OCI-LY1 (cell line): ENCODE measurements around the gene PFN3.

Source experiments
- H2AFZ ChIP-seq: fragments of 200-600 bp; sonication (generic), shearing (Covaris generic); 2 replicates; pipeline ENCODE4 v1.6.0; 2014; ENCODE audit warnings: antibody characterized with exemption, mild to moderate bottlenecking, low read length
- H3F3A ChIP-seq: fragments of 200-600 bp; sonication (generic), shearing (Covaris generic); 2 replicates; pipeline ENCODE4 v1.6.0; 2014; ENCODE audit warnings: mild to moderate bottlenecking, antibody characterized with exemption, low read length, moderate library complexity; ENCODE audit not compliant: insufficient read depth
- H3K27ac ChIP-seq: fragments of 200-600 bp; sonication (generic); 2 replicates; pipeline ENCODE4 v1.5.1; 2014; ENCODE audit warnings: low read length, mixed run types, mild to moderate bottlenecking, low read depth; ENCODE audit not compliant: poor library complexity, severe bottlenecking
- H3K27me3 ChIP-seq: fragments of 200-600 bp; sonication (generic); 2 replicates; pipeline ENCODE4 v1.6.0; 2014; ENCODE audit warnings: antibody characterized with exemption, mild to moderate bottlenecking, low read length, moderate library complexity; ENCODE audit not compliant: insufficient read depth
- H3K36me3 ChIP-seq: fragments of 200-600 bp; sonication (generic); 2 replicates; pipeline ENCODE4 v1.6.1; 2014; ENCODE audit warnings: mild to moderate bottlenecking, antibody characterized with exemption, low read length, moderate library complexity, mixed read lengths; ENCODE audit not compliant: insufficient read depth
- H3K4me1 ChIP-seq: fragments of 200-600 bp; sonication (generic); 2 replicates; pipeline ENCODE4 v1.5.1; 2014; ENCODE audit warnings: mild to moderate bottlenecking, low read length, moderate library complexity; ENCODE audit not compliant: insufficient read depth, severe bottlenecking
- H3K4me2 ChIP-seq: fragments of 200-600 bp; sonication (generic), shearing (Covaris generic); 2 replicates; pipeline ENCODE4 v1.6.1; 2014; ENCODE audit warnings: low read length
- H3K4me3 ChIP-seq: fragments of 200-600 bp; sonication (generic); 2 replicates; pipeline ENCODE4 v1.5.1; 2014; ENCODE audit warnings: low read length, low read depth, mild to moderate bottlenecking, mixed read lengths; ENCODE audit not compliant: poor library complexity, severe bottlenecking
- H3K79me2 ChIP-seq: fragments of 200-600 bp; shearing (Covaris generic); 2 replicates; pipeline ENCODE4 v1.6.1; 2016; ENCODE audit warnings: mixed run types, low read length, mixed read lengths; ENCODE audit not compliant: insufficient read depth
- H3K9ac ChIP-seq: fragments of 200-600 bp; sonication (generic), shearing (Covaris generic); 2 replicates; pipeline ENCODE4 v1.6.1; 2014; ENCODE audit warnings: mild to moderate bottlenecking, low read length, mixed read lengths
- H3K9me2 ChIP-seq: fragments of 200-600 bp; sonication (generic), shearing (Covaris generic); 2 replicates; pipeline ENCODE4 v1.6.1; 2014; ENCODE audit warnings: low read depth, mild to moderate bottlenecking, low read length, mixed read lengths
- H3K9me3 ChIP-seq: fragments of 200-600 bp; shearing (Covaris generic); 2 replicates; pipeline ENCODE4 v1.6.1; 2014; ENCODE audit warnings: low read length, mixed read lengths
- H4K20me1 ChIP-seq: fragments of 200-600 bp; sonication (generic), shearing (Covaris generic); 2 replicates; pipeline ENCODE4 v1.6.0; 2016; ENCODE audit warnings: mild to moderate bottlenecking, low read length; ENCODE audit not compliant: insufficient read depth
- CTCF ChIP-seq: fragments of 200-600 bp; sonication (generic), shearing (Covaris generic); IDR thresholded peaks from 2 replicates; pipeline ENCODE4 v1.5.1; 2017; ENCODE audit warnings: mild to moderate bottlenecking, antibody characterized with exemption, low read length, moderate library complexity, mixed read lengths
- EZH2 ChIP-seq: fragments of 200-600 bp; sonication (generic), shearing (Covaris generic); IDR thresholded peaks from 2 replicates; pipeline ENCODE4 v1.8.0; 2017; ENCODE audit warnings: borderline replicate concordance, mixed run types, mild to moderate bottlenecking, antibody characterized with exemption, low read length, moderate library complexity, mixed read lengths

The PFN3 gene

GRCh38 chr5:177380805-177381126, 19.7 kb downstream of the PFN3 start:
- Histone ChIP-seq H3F3A (no peaks in the 10 kb centered on the region), H3K9me2 (no peaks in the 10 kb centered on the region), H3K9me3 (no peaks in the 10 kb centered on the region), H3K4me2 (no peak overlapping the region), H3K4me1 (no peaks in the 10 kb centered on the region), H4K20me1 (no peaks in the 10 kb centered on the region), H3K27ac (no peak overlapping the region), H3K27me3 (no peaks in the 10 kb centered on the region; the same call in 1 of the 2 replicates), H3K36me3 (no peaks in the 10 kb centered on the region), H3K9ac (no peak overlapping the region), H3K4me3 (no peak overlapping the region), H2AFZ (no peak overlapping the region), H3K79me2 (no peaks in the 10 kb centered on the region)
- TF ChIP-seq EZH2 (no peak), CTCF (no peak)

GRCh38 chr5:177378884-177379883, 21.3 kb downstream of the PFN3 start:
- Histone ChIP-seq H3K27me3 (no peaks in the 10 kb centered on the region), H3F3A (no peaks in the 10 kb centered on the region), H3K36me3 (no peaks in the 10 kb centered on the region), H3K9ac (no peak overlapping the region), H3K9me3 (no peaks in the 10 kb centered on the region), H3K4me1 (no peaks in the 10 kb centered on the region), H3K27ac (no peak overlapping the region), H3K79me2 (no peaks in the 10 kb centered on the region), H3K9me2 (no peaks in the 10 kb centered on the region), H3K4me2 (no peak overlapping the region), H3K4me3 (no peak overlapping the region), H4K20me1 (no peaks in the 10 kb centered on the region), H2AFZ (no peak overlapping the region)
- no peak for TF ChIP-seq CTCF
- no peak for TF ChIP-seq EZH2

- Histone ChIP-seq H2AFZ (no peak overlapping the region), H3K4me3 (no peak overlapping the region), H3K79me2 (no peaks in the 10 kb centered on the region), H3K27ac (no peak overlapping the region), H3K4me1 (no peaks in the 10 kb centered on the region), H3K36me3 (peaks cover under 1% of the 10 kb centered on the region; the same call in 1 of the 2 replicates), H3K9ac (no peak overlapping the region), H3F3A (no peaks in the 10 kb centered on the region), H3K4me2 (no peak overlapping the region), H4K20me1 (no peaks in the 10 kb centered on the region), H3K9me3 (no peaks in the 10 kb centered on the region), H3K9me2 (no peaks in the 10 kb centered on the region), H3K27me3 (no peaks in the 10 kb centered on the region)
- TF ChIP-seq CTCF (peak; percentile 11; the same call in 1 of the 2 replicates), EZH2 (no peak)
These were observed 22.3 kb downstream of the PFN3 start for GRCh38 chr5:177377851-177378776.
